ENCODE results near the gene AKAP13. TPM values are rescaled to one million over a fixed set of nuclear protein-coding genes. Genes with fewer than 3 reads are reported as not detected.
"Not testable (repeated sequence)": the region's sequence is repeated elsewhere in the genome, so short reads cannot be mapped to it uniquely, and the experiment has no call there.

The AKAP13 gene
- total RNA-seq, 1 donor from 2014 or later = 152 TPM

- DNase-seq (ENCODE audit: low read depth) = no peak
Observed at GRCh38 chr15:85500060-85500708, 119.8 kb downstream of the AKAP13 start.

GRCh38 chr15:85500729-85501128 is 120.3 kb downstream of the AKAP13 start:
- no peak for DNase-seq (ENCODE audit: low read depth)

- DNase-seq (ENCODE audit: low read depth) = no peak
Observed at GRCh38 chr15:85501574-85501973, 121.2 kb downstream of the AKAP13 start.

- DNase-seq (ENCODE audit: low read depth) = no peak
Observed at GRCh38 chr15:85503151-85503799, 122.9 kb downstream of the AKAP13 start.

GRCh38 chr15:85504749-85505676 is 124.6 kb downstream of the AKAP13 start:
- peak; percentile 73 for DNase-seq (ENCODE audit: low read depth)

- DNase-seq (ENCODE audit: low read depth) = no peak
Observed at GRCh38 chr15:85507114-85507513, 126.7 kb downstream of the AKAP13 start.

- no peak for DNase-seq (ENCODE audit: low read depth)
Observed at GRCh38 chr15:85509973-85510372, 129.6 kb downstream of the AKAP13 start.

- no peak for DNase-seq (ENCODE audit: low read depth)
Observed at GRCh38 chr15:85514413-85514812, 134.0 kb downstream of the AKAP13 start.

GRCh38 chr15:85515212-85515611 is 134.8 kb downstream of the AKAP13 start:
- DNase-seq (ENCODE audit: low read depth) = peak; percentile 76

GRCh38 chr15:85517086-85517485 is 136.7 kb downstream of the AKAP13 start:
- no peak for DNase-seq (ENCODE audit: low read depth)

- DNase-seq (ENCODE audit: low read depth) = no peak
Observed at GRCh38 chr15:85518979-85519761, 138.8 kb downstream of the AKAP13 start.

- no peak for DNase-seq (ENCODE audit: low read depth)
Observed at GRCh38 chr15:85520650-85521049, 140.2 kb downstream of the AKAP13 start.

- DNase-seq (ENCODE audit: low read depth) = no peak
Observed at GRCh38 chr15:85523530-85523929, 143.1 kb downstream of the AKAP13 start.

GRCh38 chr15:85525755-85526154 is 145.4 kb downstream of the AKAP13 start:
- DNase-seq (ENCODE audit: low read depth) = no peak

- peak; percentile 75 for DNase-seq (ENCODE audit: low read depth)
Observed at GRCh38 chr15:85527895-85528294, 147.5 kb downstream of the AKAP13 start.

GRCh38 chr15:85530079-85530478 is 149.7 kb downstream of the AKAP13 start:
- no peak for DNase-seq (ENCODE audit: low read depth)

- no peak for DNase-seq (ENCODE audit: low read depth)
Observed at GRCh38 chr15:85531083-85531482, 150.7 kb downstream of the AKAP13 start.

- no peak for DNase-seq (ENCODE audit: low read depth)
Observed at GRCh38 chr15:85532689-85533088, 152.3 kb downstream of the AKAP13 start.

- DNase-seq (ENCODE audit: low read depth) = no peak
Observed at GRCh38 chr15:85534031-85534430, 153.6 kb downstream of the AKAP13 start.

- not testable (repeated sequence) for DNase-seq (ENCODE audit: low read depth)
Observed at GRCh38 chr15:85535533-85536330, 155.3 kb downstream of the AKAP13 start.

GRCh38 chr15:85536341-85536740 is 155.9 kb downstream of the AKAP13 start:
- DNase-seq (ENCODE audit: low read depth) = no peak
